H1 (cell line): Measurements from ENCODE around the gene TRIM65. TPM values are rescaled to one million over a fixed set of nuclear protein-coding genes. Genes with fewer than 3 reads are reported as not detected.

Experiments
- CTCF ChIA-PET: fragments of 300-600 bp; sonication (Branson Sonifier 250); formaldehyde crosslinking; loops from one replicate; lab custom pipeline; 2021; ENCODE audit not compliant: partially characterized antibody; lab: Charles Lee
- POLR2A ChIA-PET: fragments of 300-600 bp; sonication (Branson Sonifier 250); formaldehyde crosslinking; loops from one replicate; lab custom pipeline; 2021; ENCODE audit warnings: inconsistent platforms; ENCODE audit not compliant: partially characterized antibody; lab: Charles Lee
- DNase-seq, 2 experiments: peaks; one replicate each; pipeline versions ENCODE4 v3.0.0 to v3.0.0-alpha.2; 2010 to 2022; ENCODE audit warnings: low spot score in 2 of 2, low read depth in 1 of 2, mixed read lengths in 1 of 2
- FAIRE-seq: peaks from 2 replicates; lab custom pipeline; 2011; peaks lifted over from hg19 to GRCh38; lab: Jason Lieb, UNC
- H2AFZ ChIP-seq: 2 replicates; pipeline ENCODE4 v1.8.1; 2012; ENCODE audit warnings: low read length, inconsistent platforms
- H2AK5ac ChIP-seq: 2 replicates; pipeline ENCODE4 v1.6.1; 2013; ENCODE audit warnings: low read depth, low read length
- H2BK120ac ChIP-seq: replicated peaks from 2 replicates; pipeline ENCODE3; 2013; ENCODE audit warnings: low read depth, low read length, inconsistent platforms
- H2BK12ac ChIP-seq: 2 replicates; pipeline ENCODE4 v1.6.1; 2013; ENCODE audit warnings: low read depth, low read length
- H2BK15ac ChIP-seq: 2 replicates; pipeline ENCODE4 v1.6.1; 2013; ENCODE audit warnings: low read length
- H2BK20ac ChIP-seq: 2 replicates; pipeline ENCODE4 v1.6.1; 2013; ENCODE audit warnings: low read length
- H2BK5ac ChIP-seq: 2 replicates; pipeline ENCODE4 v1.6.1; 2013; ENCODE audit warnings: low read depth, low read length
- H3K14ac ChIP-seq: 2 replicates; pipeline ENCODE4 v1.6.1; 2013; ENCODE audit warnings: inconsistent platforms; ENCODE audit not compliant: insufficient read length
- H3K18ac ChIP-seq: 2 replicates; pipeline ENCODE4 v1.6.1; 2013; ENCODE audit warnings: low read length; ENCODE audit errors: extremely low read depth
- H3K23ac ChIP-seq: 2 replicates; pipeline ENCODE4 v1.6.1; 2013; ENCODE audit warnings: inconsistent platforms; ENCODE audit not compliant: insufficient read length
- H3K23me2 ChIP-seq: 2 replicates; pipeline ENCODE4 v1.6.1; 2013; ENCODE audit warnings: low read depth, low read length
- H3K27ac ChIP-seq: 2 replicates; pipeline ENCODE4 v1.6.1; 2011; ENCODE audit warnings: low read depth, low read length, inconsistent platforms
- H3K27me3 ChIP-seq, 4 experiments: replicated peaks in 1 of 4; 1 replicate in 1 of 4; 2 replicates in 3 of 4; pipeline versions ENCODE4 v1.6.1 to v1.8.1; 2011 to 2013; ENCODE audit warnings: low read length in 3 of 4, mild to moderate bottlenecking in 3 of 4, inconsistent platforms in 2 of 4, mixed read lengths in 2 of 4, moderate library complexity in 1 of 4; ENCODE audit not compliant: control insufficient read depth in 3 of 4, insufficient read depth in 3 of 4; ENCODE audit errors: extremely low read depth in 1 of 4
- H3K36me3 ChIP-seq, 4 experiments: 2 replicates each; pipeline versions ENCODE4 v1.6.1 to v1.8.1; 2011 to 2013; ENCODE audit warnings: mild to moderate bottlenecking in 4 of 4, low read length in 3 of 4, moderate library complexity in 2 of 4, control low read depth in 1 of 4, inconsistent platforms in 1 of 4; ENCODE audit not compliant: insufficient read depth in 4 of 4, control insufficient read depth in 2 of 4
- H3K4ac ChIP-seq: replicated peaks from 2 replicates; pipeline ENCODE3; 2013; ENCODE audit warnings: low read length, low read depth, mixed read lengths, inconsistent platforms; ENCODE audit not compliant: insufficient read length
- H3K4me1 ChIP-seq, 4 experiments: replicated peaks in 1 of 4; 1 replicate in 1 of 4; 2 replicates in 3 of 4; pipeline versions ENCODE4 v1.6.1 to v1.8.1; 2011 to 2013; ENCODE audit warnings: low read length in 3 of 4, inconsistent platforms in 2 of 4, mixed read lengths in 1 of 4; ENCODE audit not compliant: insufficient read depth in 4 of 4, control insufficient read depth in 3 of 4
- H3K4me2 ChIP-seq, 2 experiments: 2 replicates each; pipeline versions ENCODE4 v1.6.1 to v1.8.1; 2011 to 2013; ENCODE audit warnings: low read depth in 2 of 2, low read length in 2 of 2, control low read depth in 1 of 2, inconsistent platforms in 1 of 2, mild to moderate bottlenecking in 1 of 2; ENCODE audit not compliant: insufficient read depth in 1 of 2
- H3K4me3 ChIP-seq, 4 experiments: fragments of 200-600, 300-600 bp in 1 of 4; sonication (generic), shearing (Covaris generic), sonication (Bioruptor Twin) in 1 of 4; 2 replicates each; pipeline versions ENCODE4 v1.5.1 to v1.8.1; 2011 to 2016; ENCODE audit warnings: low read length in 4 of 4, low read depth in 3 of 4, control low read depth in 2 of 4, inconsistent platforms in 2 of 4, mild to moderate bottlenecking in 2 of 4, mixed read lengths in 1 of 4, moderate library complexity in 1 of 4; ENCODE audit not compliant: insufficient read depth in 2 of 4; ENCODE audit errors: extremely low read depth in 1 of 4
- H3K56ac ChIP-seq: replicated peaks from 2 replicates; pipeline ENCODE3; 2013; ENCODE audit warnings: low read depth, mild to moderate bottlenecking, mixed read lengths, low read length, inconsistent platforms; ENCODE audit not compliant: insufficient read length
- H3K79me1 ChIP-seq: 2 replicates; pipeline ENCODE4 v1.6.1; 2013; ENCODE audit warnings: low read depth, low read length, control low read depth
- H3K79me2 ChIP-seq, 2 experiments: 2 replicates each; pipeline versions ENCODE4 v1.6.1 to v1.8.1; 2012 to 2013; ENCODE audit warnings: low read length in 2 of 2, mild to moderate bottlenecking in 2 of 2, inconsistent platforms in 1 of 2; ENCODE audit not compliant: insufficient read depth in 2 of 2, control insufficient read depth in 1 of 2
- H3K9ac ChIP-seq, 4 experiments: replicated peaks in 1 of 4; 1 replicate in 1 of 4; 2 replicates in 3 of 4; pipeline versions ENCODE4 v1.6.1 to v1.8.1; 2011 to 2013; ENCODE audit warnings: low read depth in 3 of 4, low read length in 3 of 4, control low read depth in 2 of 4, mild to moderate bottlenecking in 2 of 4, moderate library complexity in 2 of 4, inconsistent platforms in 1 of 4; ENCODE audit errors: extremely low read depth in 1 of 4
- H3K9me3 ChIP-seq, 2 experiments: 2 replicates each; pipeline versions ENCODE4 v1.6.1 to v1.8.1; 2012 to 2013; ENCODE audit warnings: mild to moderate bottlenecking in 2 of 2, moderate library complexity in 2 of 2, control low read depth in 1 of 2, inconsistent platforms in 1 of 2, low read depth in 1 of 2, low read length in 1 of 2, mixed read lengths in 1 of 2; ENCODE audit not compliant: insufficient read depth in 2 of 2
- H4K20me1 ChIP-seq, 2 experiments: replicated peaks in 1 of 2; 2 replicates each; pipeline versions ENCODE3 to v1.8.1; 2011 to 2013; ENCODE audit warnings: inconsistent platforms in 2 of 2, low read length in 2 of 2, mild to moderate bottlenecking in 1 of 2; ENCODE audit not compliant: insufficient read depth in 2 of 2, control insufficient read depth in 1 of 2
- H4K5ac ChIP-seq: 2 replicates; pipeline ENCODE4 v1.6.1; 2013; ENCODE audit warnings: low read length, low read depth, mixed read lengths, inconsistent platforms; ENCODE audit not compliant: insufficient read length
- H4K8ac ChIP-seq: 2 replicates; pipeline ENCODE4 v1.8.0; 2013; ENCODE audit warnings: mild to moderate bottlenecking, moderate library complexity, low read length, inconsistent platforms; ENCODE audit not compliant: insufficient read depth; ENCODE audit errors: extremely low read depth
- H4K91ac ChIP-seq: replicated peaks from 2 replicates; pipeline ENCODE3; 2013; ENCODE audit warnings: low read length, mixed read lengths, inconsistent platforms; ENCODE audit not compliant: insufficient read length
- EGR1 ChIP-seq: IDR thresholded peaks from 2 replicates; pipeline ENCODE4 v1.6.1; 2011; ENCODE audit warnings: low read depth, low read length, borderline replicate concordance
- SP4 ChIP-seq: IDR thresholded peaks from 2 replicates; pipeline ENCODE4 v1.6.1; 2012; ENCODE audit warnings: low read length, inconsistent platforms
- WGBS, 2 experiments: shearing (Covaris generic) in 1 of 2; methylation state at CpG; one replicate each; pipeline versions ENCODE4 v1.1.6 to v1.1.7; 2013 to 2015; ENCODE audit warnings: low lambda C conversion rate in 2 of 2, mixed read lengths in 2 of 2, inconsistent platforms in 1 of 2, low coverage in 1 of 2, missing lambda C conversion rate in 1 of 2; ENCODE audit not compliant: insufficient replicate concordance in 2 of 2, insufficient coverage in 1 of 2, insufficient read length in 1 of 2; ENCODE audit errors: extremely low coverage in 1 of 2, missing lambda C conversion rate in 1 of 2; 5-methylcytosine and 5-hydroxymethylcytosine counted together
- polyA plus RNA-seq, 7 experiments: library from polyadenylated mRNA; depleted of rRNA in 3 of 7; stranded (reverse) in 5 of 7; unstranded in 2 of 7; fragments of >200 nt in 5 of 7; fragments of 200-250 nt in 2 of 7; gene quantifications; 1 replicate in 5 of 7; 2 replicates in 1 of 7; 4 replicates in 1 of 7; pipeline versions ENCODE4 v1.2.1 to v1.2.3, GENCODE V29; 2011 to 2013; ENCODE audit warnings: missing spikeins in 2 of 7, mixed read lengths in 2 of 7
- total RNA-seq: library from RNA; stranded (reverse); fragmentation: NEBNext Ultra II Directional; extraction: Animal tissue kit (Norgen Biotek cat#: 25700); gene quantifications from 2 replicates; pipeline ENCODE4 v1.2.1, GENCODE V29; 2021

TRIM65 gene
- total and polyA plus RNA-seq, 2 of the 8 experiments (the other 6 are each of a cell fraction or from before 2014, with no cell fraction given) = 21.2 to 48.6 TPM

GRCh38 chr17:75943491-75943890 lies 46.7 kb upstream of the TRIM65 start:
- DNase-seq = no peak
- H3K23ac ChIP-seq = no peak overlapping the region
- H3K4me2 ChIP-seq = no peak overlapping the region
- H2BK15ac ChIP-seq = no peak overlapping the region
- TF ChIP-seq SP4 (no peak), EGR1 (no peak)
- H2AFZ ChIP-seq = no peak overlapping the region
- no peak overlapping the region for H3K14ac ChIP-seq
- no peak overlapping the region for H2BK5ac ChIP-seq
- ChIA-PET POLR2A (interaction anchor here (0.6 to 1.6 kb wide), 4 partner anchors 13 to 45 kb away, joined by 3 to 5 read pairs (median 3); no protein-coding TSS in a partner anchor), CTCF (interaction anchor here (1.1 to 1.8 kb wide), 2 partner anchors 9 to 18 kb away, joined by 3 to 6 read pairs; no protein-coding TSS in a partner anchor)
- no peaks in the 10 kb centered on the region for H3K79me2 ChIP-seq
- no peak overlapping the region for H2BK12ac ChIP-seq
- no peak overlapping the region for H3K27ac ChIP-seq
- no peak overlapping the region for H2BK20ac ChIP-seq
- H3K18ac ChIP-seq = no peak overlapping the region
- no peak overlapping the region for H4K91ac ChIP-seq
- H2BK120ac ChIP-seq = no peak overlapping the region
- no peak overlapping the region for H3K9ac ChIP-seq
- peaks cover 0 to 3% (median 2%) of the 10 kb centered on the region in 4 experiments; a peak in 3 of 7 replicates for H3K4me1 ChIP-seq
- no peaks in the 10 kb centered on the region for H4K20me1 ChIP-seq
- H3K27me3 ChIP-seq = no peaks in the 10 kb centered on the region
- peaks cover 4 to 29% (median 7%) of the 10 kb centered on the region in 4 experiments; a peak in 6 of 8 replicates for H3K36me3 ChIP-seq
- H2AK5ac ChIP-seq = no peak overlapping the region
- H3K4me3 ChIP-seq = no peak overlapping the region
- 92% methylated on average over 1 of the region's 1 CpG; no CpG with 5 or more reads in 1 of the 2 experiments for WGBS, 2 experiments
- H3K23me2 ChIP-seq = peaks cover 4% of the 10 kb centered on the region; the same call in 1 of the 2 replicates
- no peaks in the 10 kb centered on the region for H3K79me1 ChIP-seq
- no peak overlapping the region for H4K5ac ChIP-seq
- FAIRE-seq = no peak
- H3K56ac ChIP-seq = no peak overlapping the region
- no peaks in the 10 kb centered on the region for H3K9me3 ChIP-seq
- H3K4ac ChIP-seq = no peak overlapping the region
- no peak overlapping the region for H4K8ac ChIP-seq
